GM10266 (cell line): ENCODE results near the gene GCN1.

Experiments used
- DNase-seq: peaks from one replicate; pipeline ENCODE4 v3.0.0; 2012; ENCODE audit errors: extremely low spot score
- TF ChIP-seq, protein P1 (sequence below): IDR thresholded peaks from 2 replicates; pipeline ENCODE4 v1.5.1; 2012; ENCODE audit warnings: mild to moderate bottlenecking, low read depth; ENCODE audit not compliant: control insufficient read depth, insufficient read depth; ENCODE audit errors: missing control alignments

The GCN1 gene

DNA sequence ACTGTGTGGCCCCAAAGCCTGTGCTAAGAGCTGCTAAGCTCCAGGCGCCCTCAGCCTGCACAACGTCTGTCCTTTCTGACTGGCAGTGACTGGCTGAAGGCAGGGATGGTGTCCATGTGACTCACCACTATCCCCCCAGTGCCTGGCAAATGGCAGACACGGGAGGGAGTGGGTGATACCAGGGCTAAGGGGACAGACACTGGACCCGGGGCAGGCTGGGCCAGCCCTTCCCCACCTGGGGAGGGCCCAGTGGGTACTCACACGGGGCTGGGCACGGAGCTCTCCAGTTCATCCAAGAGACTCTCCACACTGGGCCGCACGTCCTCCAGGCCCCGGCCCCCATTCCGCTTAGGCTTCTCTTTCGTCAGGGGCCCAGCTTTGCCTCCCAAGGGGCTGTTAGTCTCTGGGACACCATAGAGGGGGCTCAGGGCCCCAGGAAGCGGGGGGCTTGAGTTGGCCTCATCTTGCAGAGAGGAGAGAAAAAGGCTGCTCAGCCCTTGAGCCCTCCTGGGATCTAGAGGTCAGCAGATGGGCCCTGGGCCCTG is 27.8 kb upstream of the GCN1 start:
- TF ChIP-seq, protein P1, sequence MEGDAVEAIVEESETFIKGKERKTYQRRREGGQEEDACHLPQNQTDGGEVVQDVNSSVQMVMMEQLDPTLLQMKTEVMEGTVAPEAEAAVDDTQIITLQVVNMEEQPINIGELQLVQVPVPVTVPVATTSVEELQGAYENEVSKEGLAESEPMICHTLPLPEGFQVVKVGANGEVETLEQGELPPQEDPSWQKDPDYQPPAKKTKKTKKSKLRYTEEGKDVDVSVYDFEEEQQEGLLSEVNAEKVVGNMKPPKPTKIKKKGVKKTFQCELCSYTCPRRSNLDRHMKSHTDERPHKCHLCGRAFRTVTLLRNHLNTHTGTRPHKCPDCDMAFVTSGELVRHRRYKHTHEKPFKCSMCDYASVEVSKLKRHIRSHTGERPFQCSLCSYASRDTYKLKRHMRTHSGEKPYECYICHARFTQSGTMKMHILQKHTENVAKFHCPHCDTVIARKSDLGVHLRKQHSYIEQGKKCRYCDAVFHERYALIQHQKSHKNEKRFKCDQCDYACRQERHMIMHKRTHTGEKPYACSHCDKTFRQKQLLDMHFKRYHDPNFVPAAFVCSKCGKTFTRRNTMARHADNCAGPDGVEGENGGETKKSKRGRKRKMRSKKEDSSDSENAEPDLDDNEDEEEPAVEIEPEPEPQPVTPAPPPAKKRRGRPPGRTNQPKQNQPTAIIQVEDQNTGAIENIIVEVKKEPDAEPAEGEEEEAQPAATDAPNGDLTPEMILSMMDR = no peak
- no peak for DNase-seq

DNA sequence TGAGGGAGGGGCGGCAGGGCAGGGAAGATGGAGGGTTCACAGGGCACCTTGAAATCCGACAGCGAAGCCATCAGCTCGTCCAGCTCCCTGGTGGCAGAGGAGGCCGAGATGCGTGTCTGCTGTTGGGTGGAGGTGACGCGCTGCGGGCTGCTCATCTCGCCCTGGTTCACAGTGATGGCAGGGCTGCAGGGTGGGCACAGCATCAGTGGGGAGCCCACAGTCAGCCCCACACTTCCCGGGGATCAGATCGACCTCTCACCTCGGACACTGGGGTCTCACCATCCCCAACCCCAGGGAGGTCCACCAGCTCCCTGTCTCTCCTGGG is 27.0 kb upstream of the GCN1 start:
- no peak for DNase-seq
- TF ChIP-seq, protein P1 = no peak

DNA sequence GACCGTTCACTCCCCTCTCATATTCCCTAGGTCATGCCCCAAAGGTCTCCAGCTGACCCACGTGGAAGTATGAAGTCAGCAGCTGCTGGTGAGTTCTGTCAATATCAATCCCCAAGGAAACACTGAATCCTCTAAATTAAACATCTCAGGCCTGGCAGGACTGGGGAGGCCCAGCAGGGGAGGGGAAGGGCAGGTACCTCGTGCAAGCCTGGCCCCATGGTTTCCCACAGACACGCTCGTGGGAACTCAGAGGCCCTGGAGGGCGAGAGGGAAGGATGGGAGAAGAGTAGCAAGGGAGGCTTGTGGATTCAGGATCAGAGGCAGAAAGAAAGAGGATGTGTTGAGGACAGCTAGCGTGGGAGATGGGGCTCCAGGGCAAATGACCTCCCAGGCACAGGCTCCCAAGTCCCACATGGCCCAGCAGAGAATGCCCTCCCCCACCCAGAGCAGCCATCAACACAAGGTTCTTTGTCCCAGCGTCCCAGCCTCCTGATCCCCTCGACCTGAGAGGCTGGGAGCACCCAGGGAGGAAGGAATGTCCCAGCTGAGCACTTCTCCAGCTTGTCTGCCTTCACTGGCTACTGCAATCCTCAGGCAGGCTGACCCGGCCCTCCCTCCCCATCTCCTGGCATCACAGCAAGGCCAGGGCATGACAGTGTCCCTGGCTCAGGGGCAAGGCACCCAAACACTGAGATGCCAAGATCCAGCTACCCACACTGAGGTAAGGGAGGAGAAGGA is 26.5 kb upstream of the GCN1 start:
- TF ChIP-seq, protein P1 = no peak
- DNase-seq = no peak

DNA sequence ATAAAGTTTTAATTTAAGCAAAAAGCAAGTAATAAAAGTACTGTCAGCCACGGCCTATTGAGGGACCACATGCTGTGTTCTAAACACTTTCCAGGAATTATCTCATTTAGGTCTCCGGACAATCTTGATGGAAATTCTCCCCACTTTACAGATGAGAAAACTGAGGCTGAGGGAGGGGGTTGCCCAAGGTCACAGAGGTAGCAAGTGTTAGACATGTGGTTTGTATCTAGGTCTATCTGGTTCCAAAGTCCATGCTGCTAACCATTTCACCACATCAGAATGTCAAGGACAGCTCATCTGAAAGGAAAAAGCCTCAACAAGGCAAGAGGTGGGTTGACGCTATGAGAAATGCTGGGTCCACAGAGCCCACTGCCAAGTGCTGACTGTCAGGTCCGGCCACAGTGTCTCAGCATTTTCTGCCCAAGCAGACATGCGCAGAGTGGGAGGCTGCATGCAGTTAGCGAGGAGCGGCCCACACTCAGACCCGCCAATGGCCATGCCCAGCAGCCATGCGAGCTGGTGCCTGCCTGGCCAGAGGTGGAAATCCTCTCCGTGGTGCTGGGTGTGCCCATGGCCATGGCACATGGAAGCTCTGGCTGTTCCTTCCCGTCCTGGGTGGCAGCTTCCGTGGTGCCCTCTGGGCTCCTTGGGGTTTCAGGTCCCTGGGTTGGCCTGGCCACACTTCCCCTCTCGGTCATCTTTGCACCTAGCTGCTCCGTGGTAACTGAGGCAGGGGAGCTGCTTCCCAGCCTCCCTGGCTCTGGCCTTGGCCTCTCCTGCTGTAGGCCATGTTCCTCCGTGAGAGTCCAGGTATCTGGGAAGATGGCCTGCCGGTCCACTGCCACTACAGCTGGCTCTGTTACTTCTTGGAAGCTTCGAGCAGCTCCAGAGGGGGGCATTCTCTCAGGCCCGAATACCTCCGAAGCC is 24.4 kb upstream of the GCN1 start:
- DNase-seq = no peak
- TF ChIP-seq, protein P1 = no peak

DNA sequence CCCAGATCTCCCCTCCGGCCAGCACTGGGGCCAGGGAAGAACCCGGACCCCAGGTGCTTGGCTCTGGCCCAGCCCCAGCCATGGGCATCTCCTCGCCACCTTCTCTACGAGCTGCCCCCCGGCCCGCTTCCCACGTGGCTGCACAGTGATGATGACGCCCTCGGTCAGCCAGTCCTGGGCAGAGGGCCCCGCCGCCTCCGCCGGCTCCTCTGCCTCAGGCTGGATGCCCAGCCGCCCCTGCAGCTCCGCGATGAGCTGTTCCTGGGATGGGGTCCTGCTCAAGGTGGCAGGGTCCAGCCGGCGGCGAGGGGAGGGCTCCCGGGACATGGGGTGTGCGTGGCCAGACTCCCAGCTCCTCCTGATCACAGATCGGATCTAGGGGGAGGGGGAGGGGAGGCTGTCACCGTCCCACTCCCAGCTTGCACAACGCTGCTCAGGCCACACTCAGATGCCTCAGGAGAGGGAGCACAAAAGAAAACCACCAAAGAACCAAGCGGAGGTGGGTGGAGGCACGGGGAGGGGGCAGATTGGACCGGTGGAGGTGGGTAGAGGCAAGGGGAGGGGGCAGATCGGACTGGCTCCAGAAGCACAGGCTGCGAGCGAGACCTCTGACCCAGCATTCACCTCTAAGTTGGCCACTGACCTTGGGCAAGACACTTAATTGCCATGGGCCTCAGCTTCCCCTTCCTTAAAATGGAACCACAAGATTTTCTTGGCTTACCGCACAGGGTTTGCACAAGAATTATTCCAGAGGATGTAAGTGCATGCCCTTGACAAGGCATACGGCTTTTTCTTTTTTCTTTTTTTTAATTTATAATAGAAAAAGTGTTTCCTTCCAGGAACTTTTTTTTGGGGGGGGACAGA is 22.5 kb upstream of the GCN1 start:
- DNase-seq = no peak
- TF ChIP-seq, protein P1 = no peak

DNA sequence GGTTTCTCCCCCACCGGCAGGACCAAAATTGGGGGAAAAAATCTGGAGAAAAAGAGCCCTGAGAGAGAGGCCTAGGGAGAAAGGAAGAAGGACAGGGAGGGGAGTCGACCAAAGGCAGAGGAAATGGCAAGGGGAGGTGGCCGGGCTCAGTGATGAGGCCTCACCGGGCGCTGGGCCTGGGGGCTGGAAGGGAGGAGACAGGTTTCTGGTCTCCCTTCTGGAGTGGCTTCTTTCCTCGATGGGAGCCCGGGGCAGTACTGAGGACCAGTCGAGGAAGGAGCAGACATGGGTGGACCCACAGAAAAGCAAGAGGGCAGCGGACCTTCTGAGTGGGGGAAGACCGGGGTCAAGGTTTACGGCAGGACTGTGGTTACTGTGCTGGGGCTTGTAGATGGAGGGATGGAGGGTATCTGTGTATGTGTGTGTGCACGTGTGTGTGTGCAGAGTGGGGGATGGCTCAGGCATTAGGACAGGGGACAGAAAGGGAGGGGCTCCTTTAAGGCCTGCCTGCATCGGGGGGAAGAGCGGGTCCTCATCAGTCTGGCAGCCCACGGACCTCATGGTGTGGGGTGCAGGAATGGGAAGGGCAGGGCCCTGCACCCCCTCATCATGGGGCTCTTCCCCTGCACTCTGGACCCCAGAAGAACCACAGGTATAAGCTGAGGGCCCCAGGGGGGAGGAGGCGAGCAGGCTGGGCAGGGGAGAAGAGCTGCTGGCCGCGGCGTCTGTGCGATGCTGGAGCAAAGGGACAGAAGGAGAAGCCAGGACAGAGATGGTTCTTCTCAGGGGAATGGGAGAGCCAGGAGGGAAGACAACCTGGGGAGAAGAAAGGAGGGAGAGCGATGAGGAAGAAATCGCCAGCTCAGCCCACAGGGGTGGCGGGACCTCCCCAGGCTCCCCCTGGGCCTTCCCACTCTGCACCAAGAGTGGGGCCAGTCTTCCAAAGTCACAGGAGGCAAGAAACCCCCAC is 21.5 kb upstream of the GCN1 start:
- DNase-seq = no peak
- TF ChIP-seq, protein P1 = no peak
